Measurements from ENCODE around the gene DKK3. TPM values are rescaled to one million over a fixed set of nuclear protein-coding genes. Genes with fewer than 3 reads are reported as not detected.

Gene DKK3
- total RNA-seq, 4 donors from 2014 or later = 4.1 to 31.7 (median 7.2) TPM

DNA sequence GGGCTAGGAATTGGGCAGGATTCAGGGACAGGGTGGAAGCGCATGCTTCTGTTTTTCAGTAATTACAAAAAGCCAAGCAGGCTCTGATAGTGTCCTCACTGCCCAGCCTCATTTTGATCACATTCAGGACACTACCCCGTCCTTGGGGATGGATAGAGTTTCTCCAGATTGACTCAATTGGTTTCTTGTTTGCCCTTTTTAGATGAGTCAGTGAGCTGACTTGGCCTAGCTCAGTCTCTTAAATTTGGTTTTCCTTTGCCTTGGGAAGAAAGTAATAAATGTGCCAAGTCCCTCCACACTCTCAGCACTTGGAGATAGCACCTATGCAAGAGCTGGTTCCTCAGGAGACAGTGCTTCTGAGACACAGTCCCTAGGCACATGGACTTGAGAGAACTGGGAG is 25.5 kb downstream of the DKK3 start:
- Histone ChIP-seq H3K27ac (no peak overlapping the region), H3K36me3 (no peaks in the 10 kb centered on the region), H3K27me3 (no peaks in the 10 kb centered on the region), H3K4me3 (no peak overlapping the region), H3K9me3 (no peaks in the 10 kb centered on the region), H3K4me1 (peaks cover 11 to 19% of the 10 kb centered on the region in 2 donors)
- ATAC-seq (peak in 1 of 2 donors; percentile 28), DNase-seq (no peak)
- TF ChIP-seq, protein P1, sequence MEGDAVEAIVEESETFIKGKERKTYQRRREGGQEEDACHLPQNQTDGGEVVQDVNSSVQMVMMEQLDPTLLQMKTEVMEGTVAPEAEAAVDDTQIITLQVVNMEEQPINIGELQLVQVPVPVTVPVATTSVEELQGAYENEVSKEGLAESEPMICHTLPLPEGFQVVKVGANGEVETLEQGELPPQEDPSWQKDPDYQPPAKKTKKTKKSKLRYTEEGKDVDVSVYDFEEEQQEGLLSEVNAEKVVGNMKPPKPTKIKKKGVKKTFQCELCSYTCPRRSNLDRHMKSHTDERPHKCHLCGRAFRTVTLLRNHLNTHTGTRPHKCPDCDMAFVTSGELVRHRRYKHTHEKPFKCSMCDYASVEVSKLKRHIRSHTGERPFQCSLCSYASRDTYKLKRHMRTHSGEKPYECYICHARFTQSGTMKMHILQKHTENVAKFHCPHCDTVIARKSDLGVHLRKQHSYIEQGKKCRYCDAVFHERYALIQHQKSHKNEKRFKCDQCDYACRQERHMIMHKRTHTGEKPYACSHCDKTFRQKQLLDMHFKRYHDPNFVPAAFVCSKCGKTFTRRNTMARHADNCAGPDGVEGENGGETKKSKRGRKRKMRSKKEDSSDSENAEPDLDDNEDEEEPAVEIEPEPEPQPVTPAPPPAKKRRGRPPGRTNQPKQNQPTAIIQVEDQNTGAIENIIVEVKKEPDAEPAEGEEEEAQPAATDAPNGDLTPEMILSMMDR (IDR thresholded peaks at IDR 0.05 in 4 of 5, conservative IDR thresholded peaks at IDR 0.05 in 1 of 5) = no peak
- no peak for TF ChIP-seq POLR2A (IDR thresholded peaks at IDR 0.05)
- in situ Hi-C loops (cut with MboI; ENCODE audit: low sequenced_read_pairs in 4 of 4) = no loop called here
- intact Hi-C loops (cut with DNase I; ENCODE audit: low total_unique reads) = no loop called here

DNA sequence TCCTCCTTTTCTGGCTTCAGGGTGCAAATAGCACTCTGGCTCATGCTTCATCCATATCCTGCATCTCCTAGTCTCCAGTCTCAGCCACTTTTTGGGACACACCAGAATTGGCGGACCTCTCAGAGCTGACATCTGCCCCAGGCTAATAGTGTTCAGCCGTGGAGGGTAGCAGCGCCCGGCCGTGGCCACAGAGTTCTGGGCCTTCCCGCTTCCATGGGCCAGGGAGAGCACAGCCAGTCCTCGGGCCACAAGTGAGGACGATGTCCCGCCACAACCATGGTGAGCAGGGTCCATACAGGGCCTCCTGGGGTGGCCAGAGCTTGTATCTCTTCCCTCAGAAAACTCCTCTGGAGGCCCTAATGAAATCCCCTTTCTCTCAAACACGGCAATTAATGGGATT is 26.0 kb downstream of the DKK3 start:
- Histone ChIP-seq H3K27ac (no peak overlapping the region), H3K4me1 (peaks cover 14 to 24% of the 10 kb centered on the region in 2 donors), H3K9me3 (no peaks in the 10 kb centered on the region), H3K4me3 (no peak overlapping the region), H3K36me3 (no peaks in the 10 kb centered on the region), H3K27me3 (no peaks in the 10 kb centered on the region)
- TF ChIP-seq, protein P1 (IDR thresholded peaks at IDR 0.05 in 4 of 5, conservative IDR thresholded peaks at IDR 0.05 in 1 of 5) = no peak
- TF ChIP-seq POLR2A (IDR thresholded peaks at IDR 0.05) = no peak
- ATAC-seq = no peak
- in situ Hi-C loops (cut with MboI; ENCODE audit: low sequenced_read_pairs in 4 of 4) = no loop called here
- DNase-seq = no peak
- intact Hi-C loops (cut with DNase I; ENCODE audit: low total_unique reads) = no loop called here

DNA sequence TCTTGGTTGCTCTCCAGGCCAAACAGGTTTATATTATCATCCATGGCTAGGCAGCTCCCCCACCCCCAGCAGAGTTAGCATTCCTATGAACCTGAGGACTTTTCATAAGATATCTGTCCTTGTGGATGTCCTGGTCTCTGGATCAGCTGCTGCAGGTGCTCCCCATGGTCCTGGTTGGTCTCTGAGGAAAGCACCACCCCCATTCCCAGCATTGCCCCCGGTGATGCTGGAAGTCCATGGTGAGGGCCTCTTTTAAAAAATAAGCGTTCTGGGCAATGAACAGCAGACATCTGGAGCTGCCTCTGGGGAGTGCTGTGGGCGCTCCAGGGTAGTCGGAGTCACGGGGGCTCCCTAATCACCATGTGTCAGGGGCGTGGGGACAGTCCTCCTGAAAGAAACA is 26.6 kb downstream of the DKK3 start:
- no peaks in the 10 kb centered on the region for H3K27me3 ChIP-seq
- in situ Hi-C loops (cut with MboI; ENCODE audit: low sequenced_read_pairs in 4 of 4) (no loop called here), intact Hi-C loops (cut with DNase I; ENCODE audit: low total_unique reads) (no loop called here)
- DNase-seq (no peak), ATAC-seq (no peak)
- H3K9me3 ChIP-seq = no peaks in the 10 kb centered on the region
- no peak overlapping the region for H3K4me3 ChIP-seq
- no peaks in the 10 kb centered on the region for H3K36me3 ChIP-seq
- TF ChIP-seq, protein P1 (IDR thresholded peaks at IDR 0.05 in 4 of 5, conservative IDR thresholded peaks at IDR 0.05 in 1 of 5) = no peak
- no peak for TF ChIP-seq POLR2A (IDR thresholded peaks at IDR 0.05)
- H3K4me1 ChIP-seq = peaks cover 20 to 29% of the 10 kb centered on the region in 2 donors
- no peak overlapping the region for H3K27ac ChIP-seq

DNA sequence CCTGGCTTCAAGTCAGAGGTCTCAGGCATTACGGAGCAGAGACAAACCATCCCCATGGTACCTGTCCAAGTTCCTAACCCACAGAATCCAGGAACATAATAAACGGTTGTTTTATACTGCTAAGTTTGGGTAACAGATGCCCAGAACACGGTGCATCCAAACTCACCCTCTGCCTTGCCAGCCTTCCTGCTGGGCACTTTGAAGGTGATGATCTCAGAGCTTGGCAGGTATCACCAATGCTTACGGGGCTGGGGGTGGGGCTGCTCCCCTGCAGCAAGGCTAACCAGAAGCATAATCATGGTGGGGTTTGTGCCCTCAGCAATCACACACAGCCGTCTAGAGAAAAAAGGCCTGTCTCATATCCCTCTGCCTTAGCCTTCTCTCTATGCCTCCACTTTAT is 27.1 kb downstream of the DKK3 start:
- no peaks in the 10 kb centered on the region for H3K9me3 ChIP-seq
- H3K4me3 ChIP-seq = no peak overlapping the region
- peaks cover 25 to 34% of the 10 kb centered on the region in 2 donors for H3K4me1 ChIP-seq
- no peak overlapping the region for H3K27ac ChIP-seq
- no peaks in the 10 kb centered on the region for H3K36me3 ChIP-seq
- no peak for DNase-seq
- TF ChIP-seq, protein P1 (IDR thresholded peaks at IDR 0.05 in 4 of 5, conservative IDR thresholded peaks at IDR 0.05 in 1 of 5) = no peak
- no peak for TF ChIP-seq POLR2A (IDR thresholded peaks at IDR 0.05)
- in situ Hi-C loops (cut with MboI; ENCODE audit: low sequenced_read_pairs in 4 of 4) = no loop called here
- ATAC-seq = no peak
- no peaks in the 10 kb centered on the region for H3K27me3 ChIP-seq
- intact Hi-C loops (cut with DNase I; ENCODE audit: low total_unique reads) = no loop called here

DNA sequence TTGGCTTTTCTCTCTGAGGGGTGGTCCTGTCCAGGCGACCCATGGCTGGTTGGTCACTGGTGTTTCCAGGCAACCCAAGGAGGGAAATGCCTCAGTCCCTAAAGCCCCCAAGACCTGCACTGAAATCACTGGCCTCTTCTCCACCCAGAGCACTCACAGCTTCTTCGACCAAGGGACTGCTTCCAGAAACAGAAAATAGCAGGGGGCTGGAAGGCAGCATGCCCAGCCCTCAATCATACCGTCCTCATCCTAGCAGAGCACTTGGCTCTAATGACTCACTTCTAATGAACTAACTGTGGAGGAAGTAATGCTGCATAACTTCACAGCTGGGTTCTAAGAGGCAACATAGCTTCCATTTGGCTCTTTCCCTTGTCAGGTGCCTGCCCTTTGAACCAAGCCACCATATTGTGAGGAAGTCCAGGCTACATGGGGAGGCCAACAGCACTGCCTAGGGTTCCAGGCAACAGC is 27.6 kb downstream of the DKK3 start:
- in situ Hi-C loops (cut with MboI; ENCODE audit: low sequenced_read_pairs in 4 of 4) (no loop called here), intact Hi-C loops (cut with DNase I; ENCODE audit: low total_unique reads) (no loop called here)
- H3K4me3 ChIP-seq = no peak overlapping the region
- ATAC-seq = no peak
- no peak overlapping the region for H3K27ac ChIP-seq
- no peak for TF ChIP-seq POLR2A (IDR thresholded peaks at IDR 0.05)
- TF ChIP-seq, protein P1 (IDR thresholded peaks at IDR 0.05 in 4 of 5, conservative IDR thresholded peaks at IDR 0.05 in 1 of 5) = no peak
- DNase-seq = no peak
- peaks cover 28 to 36% of the 10 kb centered on the region in 2 donors for H3K4me1 ChIP-seq
- H3K27me3 ChIP-seq = no peaks in the 10 kb centered on the region
- H3K9me3 ChIP-seq = no peaks in the 10 kb centered on the region
- H3K36me3 ChIP-seq = no peaks in the 10 kb centered on the region
